HepG2 (cell line): ENCODE measurements around the gene SNX30.

Source experiments
- DPF2 ChIP-seq: sonication (generic); formaldehyde crosslinking; IDR thresholded peaks from 2 replicates; pipeline ENCODE4 v1.4.0; 2020; ENCODE audit warnings: mild to moderate bottlenecking, low read depth, missing genetic modification reagents, borderline replicate concordance
- GABPA ChIP-seq, 2 experiments: IDR thresholded peaks; 2 replicates each; pipeline ENCODE4 v1.6.1; 2011 to 2016; ENCODE audit warnings: low read depth in 2 of 2, low read length in 1 of 2, missing biosample characterization in 1 of 2, missing genetic modification characterization in 1 of 2
- HMG20A ChIP-seq: IDR thresholded peaks from 2 replicates; pipeline ENCODE4 v1.6.1; 2016; ENCODE audit warnings: borderline replicate concordance
- JUND ChIP-seq: sonication (generic); formaldehyde crosslinking; IDR thresholded peaks from 2 replicates; pipeline ENCODE4 v1.8.0; 2022; ENCODE audit warnings: mild to moderate bottlenecking, missing genetic modification reagents
- KDM5A ChIP-seq: fragments of 200-600 bp; sonication (generic); IDR thresholded peaks from 2 replicates; pipeline ENCODE4 v1.7.0; 2018; ENCODE audit warnings: antibody characterized with exemption, mild to moderate bottlenecking, low read length, borderline replicate concordance
- MAX ChIP-seq: IDR thresholded peaks from 2 replicates; pipeline ENCODE4 v1.6.1; 2012; ENCODE audit warnings: inconsistent platforms
- PHF20 ChIP-seq: sonication (generic); formaldehyde crosslinking; IDR thresholded peaks from 2 replicates; pipeline ENCODE4 v1.5.0; 2020; ENCODE audit warnings: mild to moderate bottlenecking, missing genetic modification reagents
- PHF8 ChIP-seq: sonication (generic); formaldehyde crosslinking; IDR thresholded peaks from 2 replicates; pipeline ENCODE4 v1.5.0; 2020; ENCODE audit warnings: missing genetic modification reagents
- PRPF4 ChIP-seq: fragments of 200-400 bp; formaldehyde crosslinking; IDR thresholded peaks from 2 replicates; pipeline ENCODE4 v1.6.1; 2016; ENCODE audit warnings: low read length, low read depth; ENCODE audit not compliant: poor library complexity, severe bottlenecking
- SP1 ChIP-seq, 2 experiments: fragments of 450-650 bp in 1 of 2; sonication (generic) in 1 of 2; formaldehyde crosslinking in 1 of 2; IDR thresholded peaks; 2 replicates each; pipeline versions ENCODE4 v1.4.0 to v1.6.1; 2016 to 2020; ENCODE audit warnings: missing genetic modification reagents in 1 of 2
- TBP ChIP-seq: sonication (generic); formaldehyde crosslinking; IDR thresholded peaks from 2 replicates; pipeline ENCODE4 v1.5.0; 2020; ENCODE audit warnings: missing genetic modification reagents
- ZNF317 ChIP-seq: sonication (generic); formaldehyde crosslinking; IDR thresholded peaks from 2 replicates; pipeline ENCODE4 v1.5.0; 2020; ENCODE audit warnings: mild to moderate bottlenecking, missing genetic modification reagents
- ZNF687 ChIP-seq: sonication (generic); formaldehyde crosslinking; IDR thresholded peaks from 2 replicates; pipeline ENCODE4 v1.5.1; 2020; ENCODE audit warnings: mild to moderate bottlenecking, missing genetic modification reagents, moderate library complexity

- no peak for TF ChIP-seq JUND (CRISPR knock-in tag)
- no peak for TF ChIP-seq TBP (CRISPR knock-in tag)
- TF ChIP-seq GABPA (IDR thresholded peaks at IDR 0.05; ENCODE audit: low read depth, low read length) = no peak
- TF ChIP-seq GABPA (CRISPR knock-in tag; IDR thresholded peaks at IDR 0.05; ENCODE audit: low read depth) = no peak
- no peak for TF ChIP-seq PRPF4
- TF ChIP-seq KDM5A = no peak
- no peak for TF ChIP-seq DPF2 (CRISPR knock-in tag)
- no peak for TF ChIP-seq SP1 (IDR thresholded peaks at IDR 0.05)
- no peak for TF ChIP-seq SP1 (CRISPR knock-in tag; IDR thresholded peaks at IDR 0.05)
- no peak for TF ChIP-seq PHF20 (CRISPR knock-in tag)
- TF ChIP-seq MAX = no peak
- no peak for TF ChIP-seq HMG20A
- no peak for TF ChIP-seq ZNF317 (CRISPR knock-in tag)
- no peak for TF ChIP-seq ZNF687 (CRISPR knock-in tag)
- no peak for TF ChIP-seq PHF8
These were observed 102.4 kb downstream of the SNX30 start for GRCh38 chr9:112852741-112853504.
